Erythroblast (primary cell): ENCODE data around the gene ZNF423.

Source experiments
- GATA1 ChIP-seq: IDR thresholded peaks from 2 replicates; pipeline ENCODE4 v1.6.1; 2011; ENCODE audit warnings: low read depth, mild to moderate bottlenecking, control low read depth, low read length, moderate library complexity
- POLR2A ChIP-seq: IDR thresholded peaks from 2 replicates; pipeline ENCODE4 v1.6.1; 2011; ENCODE audit warnings: mild to moderate bottlenecking, low read length

DNA sequence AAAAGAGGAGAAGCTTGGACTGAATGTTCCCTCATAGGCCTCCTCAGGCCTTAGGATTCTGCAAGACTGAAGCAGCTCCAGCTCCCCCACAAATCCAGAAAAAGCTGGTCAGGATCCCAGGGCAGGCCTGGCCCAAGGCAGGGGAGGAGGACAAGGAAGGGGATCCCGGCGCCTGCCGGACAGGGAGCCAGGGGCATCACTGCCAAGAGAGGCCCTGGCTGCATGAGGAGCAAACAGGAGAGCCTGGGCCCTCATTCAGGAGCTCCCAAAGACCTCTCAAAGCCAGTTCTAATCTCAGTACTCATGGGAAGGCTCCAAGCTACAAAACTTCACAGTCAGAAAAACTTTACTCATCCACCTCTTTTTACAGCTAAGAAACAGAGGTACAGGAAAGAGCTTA is 67.3 kb downstream of the ZNF423 start:
- no peak for TF ChIP-seq POLR2A
- no peak for TF ChIP-seq GATA1
